Measurements from ENCODE around the gene PCDHA1. TPM values are rescaled to one million over a fixed set of nuclear protein-coding genes. Genes with fewer than 3 reads are reported as not detected.
"Not testable (repeated sequence)": the region's sequence is repeated elsewhere in the genome, so short reads cannot be mapped to it uniquely, and the experiment has no call there.

PCDHA1 gene
- polyA plus RNA-seq, 4 donors: 0.05 to 0.12 (median 0.07) TPM; not detected in 1

- DNase-seq (ENCODE audit: low read depth in 4 of 4, low spot score in 2 of 4): no peak
Observed at GRCh38 chr5:140806834-140807775, 21.2 kb downstream of the PCDHA1 start, which contains the start of gene PCDHA4. Gene PCDHA4, plus strand, starts transcription at chr5:140807068.

GRCh38 chr5:140808241-140808888, 22.4 kb downstream of the PCDHA1 start:
- DNase-seq (ENCODE audit: low read depth in 4 of 4, low spot score in 2 of 4): not testable (repeated sequence)

DNA sequence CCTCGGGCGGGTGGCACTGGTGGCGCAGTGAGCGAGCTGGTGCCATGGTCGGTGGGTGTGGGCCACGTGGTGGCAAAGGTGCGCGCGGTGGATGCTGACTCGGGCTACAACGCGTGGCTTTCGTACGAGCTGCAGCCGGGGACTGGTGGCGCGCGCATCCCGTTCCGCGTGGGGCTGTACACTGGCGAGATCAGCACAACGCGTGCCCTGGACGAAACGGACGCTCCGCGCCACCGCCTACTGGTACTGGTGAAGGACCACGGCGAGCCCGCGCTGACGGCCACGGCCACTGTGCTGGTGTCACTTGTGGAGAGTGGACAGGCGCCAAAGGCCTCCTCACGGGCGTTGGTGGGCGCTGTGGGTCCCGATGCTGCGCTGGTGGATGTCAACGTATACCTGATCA, 22.9 kb downstream of the PCDHA1 start:
- no peak for DNase-seq (ENCODE audit: low read depth in 4 of 4, low spot score in 2 of 4)

DNA sequence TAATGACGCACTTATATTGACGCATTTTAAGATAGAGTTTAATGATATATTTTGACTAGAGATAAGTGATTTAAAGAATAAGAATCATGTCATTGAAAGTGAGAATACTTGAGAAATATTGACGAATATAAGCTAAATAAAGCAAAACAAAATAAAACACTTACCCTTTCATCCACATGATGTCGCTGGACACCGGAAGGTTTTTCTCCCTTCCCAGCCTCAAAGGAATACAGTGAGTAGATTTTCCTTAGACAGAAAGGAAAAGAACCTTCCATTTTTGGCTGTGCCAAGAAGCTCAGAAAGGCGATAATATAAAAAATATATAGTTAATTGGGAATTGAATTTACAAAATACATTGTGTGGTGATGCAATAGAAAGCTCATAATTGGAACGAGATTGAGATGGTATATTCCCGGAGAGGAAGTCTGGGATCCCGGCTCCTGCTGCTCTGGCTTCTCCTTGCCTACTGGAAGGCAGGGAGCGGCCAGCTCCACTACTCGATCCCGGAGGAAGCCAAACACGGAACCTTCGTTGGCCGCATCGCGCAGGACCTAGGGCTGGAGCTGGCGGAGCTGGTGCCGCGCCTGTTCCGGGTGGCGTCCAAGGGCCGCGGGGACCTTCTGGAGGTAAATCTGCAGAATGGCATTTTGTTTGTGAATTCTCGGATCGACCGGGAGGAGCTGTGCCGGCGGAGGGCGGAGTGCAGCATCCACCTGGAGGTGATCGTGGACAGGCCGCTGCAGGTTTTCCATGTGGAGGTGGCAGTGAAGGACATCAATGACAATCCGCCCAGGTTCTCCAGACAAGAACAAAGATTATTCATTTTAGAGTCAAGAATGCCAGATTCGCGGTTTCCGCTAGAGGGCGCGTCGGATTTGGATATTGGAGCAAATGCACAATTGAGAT, 35.7 kb downstream of the PCDHA1 start, which contains the start of gene PCDHA5:
Gene PCDHA5, plus strand, starts transcription at position 239 of the 906 bp plus-strand sequence.
- DNase-seq (ENCODE audit: low read depth in 4 of 4, low spot score in 2 of 4): no peak

DNA sequence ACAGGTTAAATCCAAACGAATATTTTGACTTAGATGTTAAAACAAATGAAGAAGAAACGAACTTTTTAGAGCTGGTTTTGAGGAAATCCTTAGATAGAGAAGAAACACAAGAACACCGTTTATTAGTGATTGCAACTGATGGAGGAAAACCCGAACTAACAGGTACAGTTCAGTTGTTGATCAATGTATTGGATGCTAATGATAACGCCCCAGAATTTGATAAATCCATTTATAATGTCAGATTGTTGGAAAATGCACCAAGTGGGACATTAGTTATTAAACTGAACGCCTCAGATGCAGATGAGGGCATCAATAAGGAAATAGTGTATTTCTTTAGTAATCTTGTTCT, 36.3 kb downstream of the PCDHA1 start:
- DNase-seq (ENCODE audit: low read depth in 4 of 4, low spot score in 2 of 4): no peak

DNA sequence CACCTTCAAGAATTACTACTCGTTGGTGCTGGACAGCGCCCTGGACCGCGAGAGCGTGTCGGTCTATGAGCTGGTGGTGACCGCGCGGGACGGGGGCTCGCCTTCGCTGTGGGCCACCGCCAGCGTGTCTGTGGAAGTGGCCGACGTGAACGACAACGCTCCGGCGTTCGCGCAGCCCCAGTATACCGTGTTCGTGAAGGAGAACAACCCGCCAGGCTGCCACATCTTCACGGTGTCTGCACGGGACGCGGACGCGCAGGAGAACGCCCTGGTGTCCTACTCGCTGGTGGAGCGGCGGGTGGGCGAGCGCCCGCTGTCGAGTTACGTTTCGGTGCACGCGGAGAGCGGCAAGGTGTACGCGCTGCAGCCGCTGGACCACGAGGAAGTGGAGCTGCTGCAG, 37.0 kb downstream of the PCDHA1 start:
- DNase-seq (ENCODE audit: low read depth in 4 of 4, low spot score in 2 of 4): not testable (repeated sequence)

DNA sequence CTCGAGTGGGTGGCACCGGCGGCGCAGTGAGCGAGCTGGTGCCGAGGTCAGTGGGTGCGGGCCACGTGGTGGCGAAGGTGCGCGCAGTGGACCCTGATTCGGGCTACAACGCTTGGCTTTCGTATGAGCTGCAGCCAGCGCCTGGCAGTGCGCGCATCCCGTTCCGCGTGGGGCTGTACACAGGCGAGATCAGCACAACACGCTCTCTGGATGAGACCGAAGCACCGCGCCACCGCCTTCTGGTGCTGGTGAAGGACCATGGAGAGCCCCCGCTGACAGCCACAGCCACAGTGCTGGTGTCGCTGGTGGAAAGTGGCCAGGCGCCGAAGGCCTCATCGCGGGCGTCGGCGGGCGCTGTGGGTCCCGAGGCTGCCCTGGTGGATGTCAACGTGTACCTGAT, 37.5 kb downstream of the PCDHA1 start:
- no peak for DNase-seq (ENCODE audit: low read depth in 4 of 4, low spot score in 2 of 4)

DNA sequence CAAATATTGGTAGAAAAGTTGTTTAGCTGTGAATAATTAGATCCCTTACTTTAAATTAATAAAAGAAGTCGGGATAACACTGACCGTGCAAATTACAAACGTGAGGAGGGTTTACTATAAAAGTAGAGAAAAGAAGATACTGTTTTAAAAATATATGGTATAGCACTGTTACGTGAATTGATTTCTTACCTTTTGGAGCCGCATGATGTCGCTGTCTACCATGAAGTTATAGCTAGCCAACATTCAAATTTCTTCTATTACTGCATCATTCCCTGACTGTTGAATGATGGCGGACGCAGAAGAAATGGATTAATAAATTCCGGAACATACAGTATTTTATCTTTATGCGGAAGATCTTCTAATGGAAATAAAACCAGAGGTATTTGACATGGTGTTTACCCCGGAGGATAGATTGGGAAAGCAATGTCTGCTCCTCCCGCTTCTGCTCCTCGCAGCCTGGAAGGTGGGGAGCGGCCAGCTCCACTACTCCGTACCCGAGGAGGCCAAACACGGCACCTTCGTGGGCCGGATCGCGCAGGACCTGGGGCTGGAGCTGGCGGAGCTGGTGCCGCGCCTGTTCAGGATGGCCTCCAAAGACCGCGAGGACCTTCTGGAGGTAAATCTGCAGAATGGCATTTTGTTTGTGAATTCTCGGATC, 41.9 kb downstream of the PCDHA1 start, which contains the start of gene PCDHA6:
Gene PCDHA6, plus strand, starts transcription at position 257 of the 658 bp plus-strand sequence. Its CDS starts 132 bp downstream, at position 389.
- no peak for DNase-seq (ENCODE audit: low read depth in 4 of 4, low spot score in 2 of 4)

GRCh38 chr5:140828362-140828737, 42.4 kb downstream of the PCDHA1 start:
- DNase-seq (ENCODE audit: low read depth in 4 of 4, low spot score in 2 of 4): no peak

GRCh38 chr5:140829511-140830501, 43.9 kb downstream of the PCDHA1 start:
- DNase-seq (ENCODE audit: low read depth in 4 of 4, low spot score in 2 of 4): not testable (repeated sequence)

GRCh38 chr5:140833993-140834392, 48.1 kb downstream of the PCDHA1 start, which contains the start of gene PCDHA7:
Gene PCDHA7, plus strand, starts transcription at chr5:140834269. Its CDS starts 115 bp downstream, at chr5:140834384.
- no peak for DNase-seq (ENCODE audit: low read depth in 4 of 4, low spot score in 2 of 4)

GRCh38 chr5:140834439-140835008, 48.6 kb downstream of the PCDHA1 start:
- DNase-seq (ENCODE audit: low read depth in 4 of 4, low spot score in 2 of 4): not testable (repeated sequence)

DNA sequence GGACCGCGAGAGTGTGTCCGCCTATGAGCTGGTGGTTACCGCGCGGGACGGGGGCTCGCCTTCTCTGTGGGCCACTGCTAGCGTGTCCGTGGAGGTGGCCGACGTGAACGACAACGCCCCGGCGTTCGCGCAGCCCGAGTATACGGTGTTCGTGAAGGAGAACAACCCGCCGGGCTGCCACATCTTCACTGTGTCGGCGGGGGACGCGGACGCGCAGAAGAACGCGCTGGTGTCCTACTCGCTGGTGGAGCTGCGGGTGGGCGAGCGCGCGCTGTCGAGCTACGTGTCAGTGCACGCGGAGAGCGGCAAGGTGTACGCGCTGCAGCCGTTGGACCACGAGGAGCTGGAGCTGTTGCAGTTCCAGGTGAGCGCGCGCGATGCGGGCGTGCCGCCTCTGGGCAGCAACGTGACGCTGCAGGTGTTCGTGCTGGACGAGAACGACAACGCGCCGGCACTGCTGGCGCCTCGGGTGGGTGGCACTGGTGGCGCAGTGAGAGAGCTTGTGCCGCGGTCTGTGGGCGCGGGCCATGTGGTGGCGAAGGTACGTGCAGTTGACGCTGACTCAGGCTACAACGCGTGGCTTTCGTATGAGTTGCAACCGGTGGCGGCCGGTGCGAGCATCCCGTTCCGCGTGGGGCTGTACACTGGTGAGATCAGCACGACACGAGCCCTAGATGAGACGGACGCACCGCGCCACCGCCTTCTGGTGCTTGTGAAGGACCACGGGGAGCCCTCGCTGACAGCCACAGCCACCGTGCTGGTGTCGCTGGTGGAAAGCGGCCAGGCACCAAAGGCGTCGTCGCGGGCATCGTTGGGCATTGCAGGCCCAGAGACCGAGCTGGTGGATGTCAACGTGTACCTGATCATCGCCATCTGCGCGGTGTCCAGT, 49.9 kb downstream of the PCDHA1 start:
- no peak for DNase-seq (ENCODE audit: low read depth in 4 of 4, low spot score in 2 of 4)

GRCh38 chr5:140840978-140841962, 55.3 kb downstream of the PCDHA1 start, which contains the start of gene PCDHA8:
Gene PCDHA8, plus strand, starts transcription at chr5:140841187. Its CDS starts 135 bp downstream, at chr5:140841322.
- no peak for DNase-seq (ENCODE audit: low read depth in 4 of 4, low spot score in 2 of 4)

- DNase-seq (ENCODE audit: low read depth in 4 of 4, low spot score in 2 of 4): no peak
Observed at GRCh38 chr5:140842798-140843733, 57.1 kb downstream of the PCDHA1 start.

Data from left renal cortex interstitium (tissue), 4 donors.